Mesothelial cell of epicardium (in vitro differentiated cells): Measurements from ENCODE around the gene MLIP. TPM values are rescaled to one million over a fixed set of nuclear protein-coding genes. Genes with fewer than 3 reads are reported as not detected.

Experiments
- DNase-seq, 2 experiments: peaks; one replicate each; pipeline ENCODE4 v3.0.0; 2021; ENCODE audit warnings: low spot score in 2 of 2; ENCODE audit not compliant: unreplicated experiment in 2 of 2
- H3K27ac Mint-ChIP-seq: 2 replicates; pipeline ENCODE4 v1.8.0; 2021; ENCODE audit warnings: mixed read lengths
- H3K27me3 Mint-ChIP-seq: 2 replicates; pipeline ENCODE4 v1.8.0; 2021; ENCODE audit warnings: low read depth, mixed read lengths
- H3K36me3 Mint-ChIP-seq: 2 replicates; pipeline ENCODE4 v1.8.0; 2021; ENCODE audit warnings: mixed read lengths
- H3K4me1 Mint-ChIP-seq: 2 replicates; pipeline ENCODE4 v1.8.0; 2021; ENCODE audit warnings: mixed read lengths
- H3K4me3 Mint-ChIP-seq: 2 replicates; pipeline ENCODE4 v1.8.0; 2021; ENCODE audit warnings: mild to moderate bottlenecking, moderate library complexity, mixed read lengths
- H3K9me3 Mint-ChIP-seq: 2 replicates; pipeline ENCODE4 v1.8.0; 2021; ENCODE audit warnings: mixed read lengths
- CTCF ChIP-seq: fragments of 200-600 bp; sonication (generic); IDR thresholded peaks from one replicate; pipeline ENCODE4 v1.5.0; 2021; ENCODE audit warnings: antibody characterized with exemption; ENCODE audit not compliant: unreplicated experiment
- total RNA-seq: library from RNA; stranded (reverse); gene quantifications from 3 replicates; pipeline ENCODE4 v1.2.1, GENCODE V29; 2021

The MLIP gene
- total RNA-seq, 1 donor from 2014 or later, result 0.78 TPM

GRCh38 chr6:54301770-54302169, 190.5 kb downstream of the MLIP start:
- no peaks in the 10 kb centered on the region for H3K9me3 Mint-ChIP-seq
- no peaks in the 10 kb centered on the region for H3K27me3 Mint-ChIP-seq
- TF ChIP-seq CTCF, result no peak
- DNase-seq, result no peak
- H3K36me3 Mint-ChIP-seq, result no peaks in the 10 kb centered on the region
- H3K4me3 Mint-ChIP-seq, result no peak overlapping the region
- no peaks in the 10 kb centered on the region for H3K4me1 Mint-ChIP-seq
- H3K27ac Mint-ChIP-seq, result no peak overlapping the region

GRCh38 chr6:54307439-54307910, 196.2 kb downstream of the MLIP start:
- H3K27ac Mint-ChIP-seq, result no peak overlapping the region
- H3K4me3 Mint-ChIP-seq, result no peak overlapping the region
- TF ChIP-seq CTCF, result no peak
- H3K4me1 Mint-ChIP-seq, result no peaks in the 10 kb centered on the region
- H3K27me3 Mint-ChIP-seq, result no peaks in the 10 kb centered on the region
- H3K36me3 Mint-ChIP-seq, result no peaks in the 10 kb centered on the region
- no peak for DNase-seq
- no peaks in the 10 kb centered on the region for H3K9me3 Mint-ChIP-seq

GRCh38 chr6:54308289-54308985, 197.2 kb downstream of the MLIP start, which contains the start of gene TINAG:
TINAG (plus strand) TSS chr6:54308441; CDS start chr6:54308551, 110 bp downstream.
- Mint-ChIP-seq H3K9me3 (no peaks in the 10 kb centered on the region), H3K27ac (no peak within 1 kb of the TSS), H3K36me3 (no peaks in the 10 kb centered on the region)

GRCh38 chr6:54308986-54309315, 197.7 kb downstream of the MLIP start:
- Mint-ChIP-seq H3K36me3 (no peaks in the 10 kb centered on the region), H3K4me3 (no peak overlapping the region), H3K27me3 (no peaks in the 10 kb centered on the region), H3K4me1 (no peaks in the 10 kb centered on the region), H3K27ac (no peak overlapping the region), H3K9me3 (no peaks in the 10 kb centered on the region)
- no peak for DNase-seq
- TF ChIP-seq CTCF, result no peak

More at GRCh38 chr6:54308289-54308985, 197.2 kb downstream of the MLIP start, which contains the start of gene TINAG:
- no peaks in the 10 kb centered on the region for H3K27me3 Mint-ChIP-seq
- H3K4me1 Mint-ChIP-seq, result no peaks in the 10 kb centered on the region
- no peak for TF ChIP-seq CTCF
- no peak for DNase-seq
- H3K4me3 Mint-ChIP-seq, result no peak within 1 kb of the TSS

- Mint-ChIP-seq H3K4me1 (no peaks in the 10 kb centered on the region), H3K4me3 (no peak overlapping the region), H3K9me3 (no peaks in the 10 kb centered on the region), H3K27ac (no peak overlapping the region), H3K27me3 (no peaks in the 10 kb centered on the region), H3K36me3 (no peaks in the 10 kb centered on the region)
- TF ChIP-seq CTCF, result no peak
- no peak for DNase-seq
These were observed 199.3 kb downstream of the MLIP start for GRCh38 chr6:54310377-54311152.
